Cardiac fibroblast (primary cell): ENCODE results near the gene PROZ.

ENCODE experiments used
- DNase-seq, 2 donors: peaks; one replicate each; pipeline versions ENCODE4 v3.0.0 to v3.0.0-alpha.2; 2010; ENCODE audit warnings: low read depth in 2 of 2
- H3K4me3 ChIP-seq, 2 donors: replicated peaks in 1 of 2; 1 replicate in 1 of 2; 2 replicates in 1 of 2; pipeline ENCODE4 v1.5.1; 2011; ENCODE audit warnings: low read depth in 2 of 2, low read length in 2 of 2, mild to moderate bottlenecking in 2 of 2, moderate library complexity in 1 of 2
- CTCF ChIP-seq: IDR thresholded peaks from one replicate; pipeline ENCODE4 v1.5.1; 2011; ENCODE audit warnings: low read depth, mild to moderate bottlenecking, low read length, inconsistent platforms

Gene PROZ

GRCh38 chr13:113112893-113113845 is 45.3 kb upstream of the PROZ start:
- no peak for TF ChIP-seq CTCF
- DNase-seq: no peak

GRCh38 chr13:113113846-113114271 is 44.6 kb upstream of the PROZ start:
- TF ChIP-seq CTCF: no peak
- DNase-seq: no peak
- no peak overlapping the region for H3K4me3 ChIP-seq

More at GRCh38 chr13:113112893-113113845, 45.3 kb upstream of the PROZ start:
- no peak overlapping the region for H3K4me3 ChIP-seq

GRCh38 chr13:113114511-113115362 is 43.7 kb upstream of the PROZ start:
- no peak for TF ChIP-seq CTCF
- DNase-seq: no peak

DNA sequence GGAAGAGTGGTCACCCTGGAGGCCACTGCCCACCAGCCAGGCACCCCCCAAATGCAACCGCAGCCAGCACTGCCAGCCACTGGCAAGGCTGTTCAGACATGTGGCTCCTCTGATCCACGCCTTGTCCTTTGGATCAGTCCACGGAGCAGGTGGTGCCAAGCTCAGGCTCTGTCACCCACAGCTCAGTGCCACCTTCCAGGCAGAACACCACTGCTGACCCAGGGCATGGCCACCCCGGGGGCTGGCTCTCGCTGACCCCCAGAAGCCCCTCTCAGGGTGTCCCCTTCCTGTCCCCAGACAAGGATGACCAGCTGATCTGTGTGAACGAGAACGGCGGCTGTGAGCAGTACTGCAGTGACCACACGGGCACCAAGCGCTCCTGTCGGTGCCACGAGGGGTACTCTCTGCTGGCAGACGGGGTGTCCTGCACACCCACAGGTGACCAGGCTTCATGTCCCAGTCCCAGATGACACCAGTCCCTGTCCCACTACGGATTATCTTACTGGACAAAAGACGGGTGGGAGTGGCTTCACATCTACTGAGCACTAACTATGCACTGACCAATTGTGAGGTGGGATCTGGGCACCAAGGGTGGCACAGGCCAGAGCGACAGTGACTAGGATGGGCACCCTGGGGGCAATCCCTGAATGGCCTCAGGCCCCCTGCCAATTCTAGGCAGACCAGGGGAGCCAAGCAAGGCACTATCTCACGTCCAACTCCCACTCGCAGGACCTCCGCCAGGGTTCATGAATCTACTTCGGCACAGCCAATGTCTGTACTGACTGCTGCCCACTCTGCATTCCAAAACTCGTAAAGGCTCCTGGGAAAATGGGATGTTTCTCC is 42.9 kb upstream of the PROZ start:
- no peak for TF ChIP-seq CTCF
- DNase-seq: no peak
- no peak overlapping the region for H3K4me3 ChIP-seq

More at GRCh38 chr13:113114511-113115362, 43.7 kb upstream of the PROZ start:
- no peak overlapping the region for H3K4me3 ChIP-seq

DNA sequence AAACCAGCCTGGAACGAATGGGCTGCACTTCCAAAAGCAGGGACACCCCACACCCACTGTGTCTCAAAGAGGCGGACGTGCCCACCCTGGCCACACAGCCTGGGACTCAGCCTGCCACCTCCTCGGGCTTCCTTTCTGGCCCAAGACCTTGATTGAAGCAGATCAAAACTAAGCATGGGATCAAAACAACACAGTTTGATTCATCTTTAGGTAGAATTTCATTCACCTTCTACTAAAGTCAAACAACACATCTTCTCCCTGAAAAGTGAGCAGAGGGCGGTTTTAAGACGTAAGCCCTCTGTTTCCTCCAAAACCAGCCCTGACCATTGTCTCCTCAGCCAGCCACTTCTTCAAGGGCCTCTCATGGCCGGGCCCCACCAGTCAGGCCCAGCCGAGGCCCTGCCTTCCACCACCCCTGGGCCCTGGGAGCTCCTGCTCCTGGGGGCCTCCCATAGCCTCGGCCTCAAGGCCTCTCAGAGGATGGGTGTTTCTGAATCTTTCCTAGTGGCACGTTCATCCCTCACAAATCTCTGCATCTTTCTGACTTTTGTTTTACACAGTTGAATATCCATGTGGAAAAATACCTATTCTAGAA is 42.1 kb upstream of the PROZ start:
- DNase-seq: no peak
- TF ChIP-seq CTCF: no peak
- no peak overlapping the region for H3K4me3 ChIP-seq

GRCh38 chr13:113116871-113117271 is 41.6 kb upstream of the PROZ start:
- DNase-seq: no peak
- no peak for TF ChIP-seq CTCF
- H3K4me3 ChIP-seq: no peak overlapping the region
